ENCODE data around the gene COX6B2.

Gene COX6B2

DNA sequence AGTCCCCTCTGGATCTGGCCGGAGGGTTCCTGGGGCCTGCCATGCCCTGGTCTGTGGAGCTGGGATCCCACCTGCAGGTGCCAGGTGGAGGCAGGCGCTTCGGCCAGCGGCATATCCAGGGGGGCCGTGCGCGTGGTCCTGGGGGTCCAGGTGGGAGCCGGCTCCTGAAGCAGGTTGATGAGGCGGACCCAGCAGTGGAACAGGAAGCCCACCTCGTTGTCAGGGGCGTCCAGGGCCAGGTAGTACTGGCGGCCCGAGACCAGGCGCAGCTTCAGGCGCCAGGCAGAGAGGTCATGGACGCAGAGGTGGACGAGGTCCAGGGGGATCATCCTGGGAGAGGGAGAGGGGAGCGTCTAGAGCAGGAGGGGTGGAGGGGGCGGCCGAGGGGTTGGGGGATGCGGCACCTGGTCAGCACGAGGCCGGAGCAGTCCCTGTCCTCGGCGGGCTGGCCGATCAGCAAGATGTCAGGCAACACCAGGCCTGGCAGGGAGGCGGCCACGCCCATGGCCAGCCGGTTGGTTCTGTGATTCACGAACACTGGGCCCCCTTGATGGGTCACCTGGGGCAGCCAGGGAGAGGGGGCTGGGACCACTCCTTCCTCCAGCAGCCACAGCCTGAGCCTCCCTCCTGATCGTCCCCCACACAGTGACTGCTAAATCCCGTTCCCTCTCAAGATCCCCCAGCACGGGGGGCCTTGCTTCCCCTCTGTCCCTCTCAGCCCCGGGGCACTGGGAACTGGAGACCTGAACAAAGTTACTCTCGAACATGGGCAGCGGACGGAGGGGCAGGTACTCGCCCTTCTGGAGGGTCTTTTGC is 7.9 kb upstream of the COX6B2 start:
- DNase-seq (ENCODE audit: low read depth): no peak

DNA sequence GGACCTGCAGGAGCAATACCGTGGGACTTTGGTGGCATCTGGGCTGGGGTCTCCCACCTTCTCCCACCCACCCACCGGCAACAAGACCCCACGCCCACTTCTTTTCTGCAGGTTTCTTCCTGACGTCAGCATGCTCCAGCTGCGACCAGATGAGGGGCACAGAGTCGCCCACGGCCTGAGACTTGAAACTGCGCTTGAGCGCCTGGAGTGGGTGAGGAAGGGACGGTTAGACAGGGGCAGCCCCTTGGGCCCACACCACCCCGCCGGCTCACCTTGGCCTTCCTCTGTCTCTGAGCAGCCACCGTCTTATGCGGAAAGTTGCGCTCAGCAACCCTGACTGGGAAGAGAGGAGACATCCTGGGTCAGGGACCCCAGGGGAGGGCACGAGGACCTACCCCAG is 6.4 kb upstream of the COX6B2 start:
- DNase-seq (ENCODE audit: low read depth): no peak

DNA sequence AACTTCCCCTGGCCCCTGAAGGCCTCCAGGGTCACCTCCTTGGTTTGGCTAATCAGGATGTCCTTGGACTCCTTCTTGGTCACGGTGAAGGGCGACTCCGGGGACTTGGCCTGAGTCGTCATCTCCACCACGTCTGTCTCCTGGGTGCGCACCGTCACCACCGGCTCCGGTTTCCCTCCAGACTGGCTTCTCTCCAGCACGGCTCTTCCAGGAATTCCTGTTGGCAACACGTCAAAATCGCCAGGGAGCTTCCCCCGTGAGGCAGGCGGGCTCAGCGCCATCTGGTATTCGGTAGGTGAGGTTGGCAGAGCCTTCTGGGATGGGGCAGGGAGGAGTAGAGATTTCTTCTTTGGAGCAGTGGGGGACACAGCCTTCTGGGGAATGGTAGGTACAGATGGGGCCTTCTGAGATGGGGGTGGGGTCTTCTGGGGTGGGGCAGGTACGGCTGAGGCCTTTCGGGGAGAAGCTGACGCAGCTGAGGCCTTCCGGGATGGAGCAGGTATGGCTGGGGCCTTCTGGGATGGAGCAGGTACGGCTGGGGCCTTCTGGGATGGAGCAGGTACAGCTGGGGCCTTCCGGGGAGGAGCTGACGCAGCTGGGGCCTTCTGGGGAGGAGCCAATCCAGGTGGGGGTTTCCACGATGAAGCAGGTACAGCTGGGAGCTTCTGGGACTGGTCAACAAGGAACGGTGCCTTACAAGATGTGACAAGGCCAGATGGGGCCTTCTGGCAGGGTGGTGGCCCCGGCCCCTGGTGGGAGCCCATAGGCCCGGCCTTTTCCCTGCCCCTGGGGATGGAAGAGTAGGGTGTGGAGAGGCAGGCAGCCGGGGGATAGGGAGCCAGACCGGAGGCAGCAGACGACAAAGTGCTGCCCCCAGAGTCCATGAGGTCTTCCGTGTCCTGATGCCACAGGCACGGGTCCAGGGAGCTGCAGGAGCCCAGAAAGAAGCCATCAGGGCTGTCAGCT is 4.7 kb upstream of the COX6B2 start:
- no peak for DNase-seq (ENCODE audit: low read depth)

DNA sequence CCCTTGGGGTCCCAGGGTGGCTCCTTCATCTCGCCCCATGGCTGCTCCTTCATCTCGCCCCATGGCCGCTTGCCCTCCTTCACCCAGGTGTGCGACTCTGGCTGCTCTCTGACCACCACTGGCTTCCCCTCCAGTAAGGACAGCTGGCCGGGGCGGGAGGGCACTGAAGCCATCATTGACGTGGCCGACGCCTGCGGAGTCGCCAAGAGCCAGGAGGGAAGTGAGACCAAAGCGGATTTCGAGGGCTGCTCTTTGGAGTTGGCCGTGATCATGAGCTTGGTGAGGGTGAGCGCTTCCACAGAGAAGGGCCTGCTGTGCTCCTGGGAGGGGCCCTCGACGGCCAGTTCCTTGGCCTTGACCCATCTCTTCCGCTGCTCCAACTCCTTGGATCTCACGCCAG is 4.0 kb upstream of the COX6B2 start:
- DNase-seq (ENCODE audit: low read depth): no peak

DNA sequence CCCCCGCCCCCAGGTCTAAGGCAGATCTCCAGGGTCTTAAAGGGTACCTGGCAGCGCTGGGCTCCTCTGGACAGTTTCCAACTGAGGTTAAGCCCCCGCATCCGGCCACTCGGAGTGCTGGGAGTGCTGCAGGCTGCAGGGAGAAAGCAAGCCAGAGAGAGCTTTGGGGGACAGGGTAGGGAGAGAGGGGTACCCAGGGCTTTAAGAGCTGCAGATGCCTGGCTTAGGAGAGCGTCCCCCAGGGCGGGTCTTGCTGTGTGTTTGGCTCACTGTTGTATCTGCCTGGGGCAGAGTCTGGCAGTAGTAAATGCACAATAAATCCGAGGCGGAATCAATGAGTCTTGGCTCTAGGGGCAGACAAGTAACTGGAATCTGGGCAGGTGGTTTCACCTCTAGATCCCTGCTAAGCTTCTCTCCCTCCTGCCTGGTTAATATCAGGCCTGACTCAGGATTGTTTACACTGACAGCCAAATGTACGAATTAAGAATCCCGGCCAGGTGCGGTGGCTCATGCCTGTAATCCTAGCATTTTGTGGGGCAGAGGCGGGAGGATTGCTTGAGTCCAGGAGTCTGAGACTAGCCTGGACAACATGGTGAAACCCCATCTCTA is 798 bp upstream of the COX6B2 start:
- no peak for DNase-seq (ENCODE audit: low read depth)

GRCh38 chr19:55353803-55354697 is 469 bp downstream of the COX6B2 start:
- DNase-seq (ENCODE audit: low read depth): peak; percentile 49

DNA sequence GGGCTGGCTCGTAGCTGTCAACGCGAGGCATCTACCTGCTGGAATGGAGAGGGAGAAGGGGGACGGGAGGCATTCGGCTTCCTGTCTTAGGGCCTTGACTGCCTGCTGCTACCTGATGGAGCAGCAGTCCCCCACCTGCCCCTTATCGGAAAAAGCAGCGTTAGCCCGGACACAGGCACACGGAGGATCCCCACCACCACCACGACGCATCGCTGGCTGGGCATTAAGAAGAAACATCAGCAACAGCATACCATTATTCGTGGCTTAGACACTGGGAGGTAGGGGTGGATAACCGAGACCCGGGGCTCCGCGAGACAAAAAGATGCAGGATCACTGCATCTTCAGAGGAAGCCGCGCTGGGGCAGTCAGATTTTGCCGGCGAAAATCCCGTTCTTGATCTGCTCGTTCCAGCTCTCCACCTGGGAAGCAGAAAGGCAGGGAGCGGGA is 1.1 kb downstream of the COX6B2 start:
- DNase-seq (ENCODE audit: low read depth): no peak

- no peak for DNase-seq (ENCODE audit: low read depth)
Measured at GRCh38 chr19:55352549-55353145, 1.9 kb downstream of the COX6B2 start.

- no peak for DNase-seq (ENCODE audit: low read depth)
Measured at GRCh38 chr19:55352040-55352439, 2.5 kb downstream of the COX6B2 start.

DNA sequence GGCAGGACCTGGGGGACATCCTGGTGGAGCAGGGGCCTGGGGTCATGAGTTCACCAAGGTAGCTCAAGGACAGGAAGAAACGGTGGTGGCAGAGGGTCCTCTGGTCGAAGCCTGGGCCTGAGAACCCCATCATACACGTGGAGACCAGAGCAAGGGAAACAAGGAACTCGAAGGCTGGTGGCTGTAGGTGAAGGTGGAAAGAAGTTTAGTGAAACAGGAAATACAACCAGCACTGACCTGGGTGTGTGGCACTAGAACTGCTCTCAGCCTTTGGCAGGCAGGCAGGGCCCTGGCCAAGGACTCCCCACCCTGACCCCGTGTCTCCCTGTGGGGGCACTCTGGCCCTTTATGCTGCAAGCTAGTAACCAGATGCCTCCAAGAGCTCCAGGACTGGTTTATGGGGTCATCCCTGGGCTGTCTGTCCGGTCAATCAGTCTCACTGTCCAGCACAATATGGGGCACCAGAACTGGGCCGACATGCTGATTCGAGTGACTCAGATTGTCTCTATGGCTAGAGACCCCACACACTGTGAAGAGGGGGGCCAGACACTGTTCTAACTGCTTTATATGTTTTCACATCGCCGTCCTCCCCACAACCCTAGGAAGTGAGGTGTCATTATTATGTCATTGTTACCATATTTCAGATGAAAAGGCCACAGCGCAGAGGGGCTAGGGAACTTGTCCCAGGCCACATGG is 3.8 kb downstream of the COX6B2 start:
- DNase-seq (ENCODE audit: low read depth): no peak

- no peak for DNase-seq (ENCODE audit: low read depth)
Measured at GRCh38 chr19:55348317-55349034, 6.0 kb downstream of the COX6B2 start.

DNA sequence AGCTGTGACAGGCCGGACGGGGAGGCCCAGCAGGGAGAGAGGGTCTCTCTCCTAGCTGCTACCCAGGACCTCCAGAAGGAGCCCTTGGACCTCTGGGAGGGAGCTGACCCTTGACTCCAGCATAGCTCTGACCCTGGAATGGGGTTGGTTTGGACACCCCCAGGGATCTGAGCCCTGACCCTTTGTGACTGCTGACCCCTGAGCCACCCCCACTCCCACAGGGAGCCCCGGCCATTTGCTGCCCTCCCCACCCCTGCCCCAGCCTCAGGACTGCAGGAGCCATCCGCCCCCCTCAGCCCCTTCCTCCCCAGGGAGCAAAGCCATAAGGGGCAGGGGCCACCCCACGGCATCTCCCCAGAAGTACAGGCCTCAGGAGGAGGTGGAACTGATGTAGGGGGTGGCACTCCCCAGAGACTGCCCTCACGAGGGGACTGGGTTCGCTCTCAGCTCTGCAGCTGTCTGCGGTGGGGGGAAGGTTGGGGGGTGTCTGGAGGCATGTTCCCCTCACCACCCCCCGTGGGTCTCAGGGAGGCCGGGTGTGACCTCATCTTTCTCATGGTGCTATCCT is 7.0 kb downstream of the COX6B2 start:
- no peak for DNase-seq (ENCODE audit: low read depth)

DNA sequence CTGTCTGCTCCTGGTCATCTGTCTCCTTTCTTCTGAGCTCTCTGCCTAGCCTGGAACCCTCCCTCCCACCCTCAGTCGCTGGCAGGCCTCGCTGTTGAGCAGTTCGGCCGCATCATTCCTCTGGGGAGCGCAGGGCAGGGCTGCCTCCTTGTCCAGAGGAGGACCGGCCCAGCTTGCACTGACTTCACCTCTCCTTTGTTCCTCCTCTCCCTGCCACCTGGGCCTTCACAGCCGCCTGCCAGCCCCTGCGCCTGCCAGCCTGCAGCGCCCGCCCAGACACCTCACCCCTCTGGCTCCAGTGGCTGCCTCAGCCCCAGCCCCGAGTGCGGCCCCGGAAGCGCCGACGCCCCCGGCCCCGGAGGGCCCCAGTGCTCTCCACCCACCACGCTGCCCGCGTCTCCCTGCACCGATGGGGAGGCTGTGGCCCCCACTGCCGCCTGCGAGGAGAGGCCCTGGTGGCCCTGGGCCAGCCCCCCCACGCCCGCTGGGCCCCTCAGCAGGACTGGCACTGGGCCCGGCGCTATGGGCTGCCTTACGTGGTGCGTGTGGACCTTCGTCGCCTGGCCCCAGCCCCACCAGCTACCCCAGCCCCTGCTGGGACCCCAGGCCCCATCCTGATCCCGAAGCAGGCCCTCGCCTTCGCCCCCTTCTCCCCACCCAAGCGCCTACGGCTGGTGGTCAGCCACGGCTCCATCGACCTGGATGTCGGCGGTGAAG is 7.6 kb downstream of the COX6B2 start:
- DNase-seq (ENCODE audit: low read depth): no peak

GRCh38 chr19:55345818-55346724 is 8.4 kb downstream of the COX6B2 start:
- DNase-seq (ENCODE audit: low read depth): no peak

DNA sequence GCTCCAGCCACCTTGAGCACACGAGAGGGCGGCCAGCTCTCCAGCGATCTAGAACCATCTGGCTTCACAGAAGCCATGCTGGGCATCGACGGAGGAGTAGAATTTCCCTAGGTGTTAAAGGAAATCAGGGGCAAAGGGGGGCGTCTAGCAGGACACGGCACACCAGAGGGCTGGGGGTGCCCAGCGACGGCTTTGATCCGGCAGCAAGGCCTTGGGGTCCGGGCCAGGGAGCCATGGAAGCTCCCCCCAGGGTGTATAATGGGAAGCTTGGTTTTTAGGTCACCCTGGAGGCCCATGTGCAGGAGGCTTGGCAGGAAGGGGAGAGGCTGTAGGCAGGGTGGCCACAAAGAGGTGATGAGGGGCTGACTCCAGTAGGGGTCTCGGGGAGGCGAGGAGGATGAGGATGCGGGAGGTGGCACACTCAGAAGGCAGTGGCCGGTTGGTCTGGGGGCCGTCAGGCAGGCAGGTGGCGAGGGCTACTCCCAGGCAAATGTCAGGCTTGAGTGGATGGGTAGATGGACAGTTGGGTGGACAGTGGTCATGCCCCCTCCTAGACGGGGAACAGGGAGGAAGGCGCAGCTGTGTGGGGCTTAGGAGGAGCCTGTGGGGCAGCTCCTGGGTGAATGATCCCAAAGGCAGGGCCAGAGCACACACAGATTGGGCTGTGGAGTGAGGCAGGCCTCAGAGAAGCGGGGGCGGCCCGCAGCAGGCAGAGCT is 9.3 kb downstream of the COX6B2 start:
- DNase-seq (ENCODE audit: low read depth): no peak

DNA sequence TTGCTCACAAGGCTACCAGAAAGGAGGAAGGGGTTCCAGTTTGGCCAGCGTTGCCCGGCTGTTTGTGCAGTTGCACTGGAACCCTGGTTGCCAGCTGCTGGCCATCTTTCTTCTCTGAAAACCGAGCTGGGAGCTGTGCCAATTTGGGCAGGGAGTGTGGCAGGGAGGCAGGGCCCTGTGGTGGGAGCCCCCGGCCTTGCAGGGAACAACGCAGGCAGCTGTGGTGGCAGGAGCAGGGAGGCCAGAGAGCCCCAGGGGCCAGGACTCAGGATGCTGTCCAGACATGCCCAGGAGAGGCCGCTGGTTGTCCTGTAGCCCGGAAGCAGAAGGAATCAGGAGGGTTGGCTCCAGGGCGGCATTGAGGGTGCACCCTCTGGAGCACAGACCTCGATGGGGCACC is 10.1 kb downstream of the COX6B2 start:
- no peak for DNase-seq (ENCODE audit: low read depth)

All from iris pigment epithelial cell (primary cell).